Gastroesophageal sphincter (tissue), 4 donors: ENCODE results near the gene HBP1. TPM values are rescaled to one million over a fixed set of nuclear protein-coding genes. Genes with fewer than 3 reads are reported as not detected.
"Not testable (repeated sequence)": the region's sequence is repeated elsewhere in the genome, so short reads cannot be mapped to it uniquely, and the experiment has no call there.

Source experiments
- ATAC-seq: fragments of 150-250 bp; one replicate; pipeline ENCODE4 v1.9.1; 2016; ENCODE audit warnings: mild to moderate bottlenecking, moderate library complexity
- H3K27ac ChIP-seq, 4 donors: fragments of 200-600 bp; sonication (generic) in 3 of 4; 1 replicate in 3 of 4; 2 replicates in 1 of 4; pipeline ENCODE4 v1.5.1; 2016 to 2019
- H3K27me3 ChIP-seq: fragments of 200-600 bp; sonication (generic); one replicate; pipeline ENCODE4 v1.5.1; 2019
- H3K36me3 ChIP-seq, 2 donors: fragments of 200-600 bp; sonication (generic); one replicate each; pipeline ENCODE4 v1.5.1; 2019; ENCODE audit warnings: control low read depth in 1 of 2
- H3K4me1 ChIP-seq, 3 donors: fragments of 200-600 bp; sonication (generic); 1 replicate in 2 of 3; 2 replicates in 1 of 3; pipeline ENCODE4 v1.5.1; 2016 to 2019; ENCODE audit warnings: control low read depth in 2 of 3
- H3K4me3 ChIP-seq, 2 donors: fragments of 200-600 bp; sonication (generic); one replicate each; pipeline ENCODE4 v1.5.1; 2019; ENCODE audit warnings: mild to moderate bottlenecking in 1 of 2, moderate library complexity in 1 of 2
- H3K9me3 ChIP-seq, 3 donors: fragments of 200-600 bp; sonication (generic); one replicate each; pipeline ENCODE4 v1.5.1; 2017 to 2019; ENCODE audit warnings: control low read depth in 2 of 3
- CTCF ChIP-seq, 4 experiments: fragments of 200-600 bp in 2 of 4; fragments of 450-650 bp in 2 of 4; sonication (generic) in 1 of 4; IDR thresholded peaks; one replicate each; pipeline ENCODE4 v1.5.1; 2017 to 2019; ENCODE audit warnings: antibody characterized with exemption in 4 of 4, mild to moderate bottlenecking in 2 of 4, moderate library complexity in 2 of 4
- EP300 ChIP-seq: sonication (generic); formaldehyde crosslinking; IDR thresholded peaks from one replicate; pipeline ENCODE4 v1.6.1; 2017; ENCODE audit warnings: antibody characterized with exemption, mild to moderate bottlenecking
- POLR2A ChIP-seq, 2 donors: fragments of 450-650 bp; IDR thresholded peaks; one replicate each; pipeline ENCODE4 v1.6.1; 2017; ENCODE audit warnings: antibody characterized with exemption in 2 of 2, mild to moderate bottlenecking in 2 of 2, moderate library complexity in 1 of 2
- POLR2AphosphoS5 ChIP-seq: sonication (generic); formaldehyde crosslinking; IDR thresholded peaks from one replicate; pipeline ENCODE4 v1.6.1; 2017; ENCODE audit warnings: antibody characterized with exemption
- WGBS, 2 donors: methylation state at CpG; one replicate each; pipeline ENCODE4 v1.1.5; 2018; ENCODE audit warnings: low coverage in 1 of 2; 5-methylcytosine and 5-hydroxymethylcytosine counted together
- total RNA-seq, 4 donors: library from RNA; depleted of rRNA; stranded (reverse); fragments of >200 nt; gene quantifications; one replicate each; pipeline ENCODE4 v1.1.0, GENCODE V29; 2016

Gene HBP1
- total RNA-seq, 4 donors from 2014 or later = 57.1 to 126 (median 118) TPM

GRCh38 chr7:107244613-107245012, 75.8 kb downstream of the HBP1 start:
- Histone ChIP-seq H3K27me3 (no peaks in the 10 kb centered on the region), H3K4me3 (no peak overlapping the region), H3K9me3 (peaks cover 0 to 10% (median 0%) of the 10 kb centered on the region in 3 donors), H3K4me1 (no peaks in the 10 kb centered on the region), H3K36me3 (peaks cover 0 to 39% of the 10 kb centered on the region in 2 donors), H3K27ac (no peak overlapping the region)
- TF ChIP-seq EP300 (no peak), CTCF (IDR thresholded peaks at IDR 0.05) (no peak), POLR2AphosphoS5 (no peak), POLR2A (IDR thresholded peaks at IDR 0.05) (no peak)
- whole genome bisulfite sequencing, 2 donors = 95% methylated on average over 2 of the region's 2 CpGs; no CpG with 5 or more reads in 1 of the 2 donors
- ATAC-seq = no peak

- Histone ChIP-seq H3K9me3 (peaks cover 0 to 10% (median 0%) of the 10 kb centered on the region in 3 donors), H3K36me3 (peaks cover 0 to 39% of the 10 kb centered on the region in 2 donors)
- ATAC-seq, H3K27ac ChIP-seq, H3K4me3 ChIP-seq, H3K4me1 ChIP-seq, H3K27me3 ChIP-seq: not testable (repeated sequence)
- 95 to 96% methylated on average over 3 of the region's 3 CpGs for WGBS, 2 donors
Observed at GRCh38 chr7:107246836-107247235, 78.0 kb downstream of the HBP1 start.

GRCh38 chr7:107248551-107249316, 79.9 kb downstream of the HBP1 start:
- 88 to 93% methylated on average over 5 of the region's 5 CpGs for WGBS, 2 donors
- no peak for ATAC-seq
- Histone ChIP-seq H3K4me3 (no peak overlapping the region), H3K27me3 (no peaks in the 10 kb centered on the region), H3K9me3 (peaks cover 0 to 10% (median 0%) of the 10 kb centered on the region in 3 donors), H3K4me1 (no peaks in the 10 kb centered on the region), H3K27ac (no peak overlapping the region), H3K36me3 (peaks cover 0 to 38% of the 10 kb centered on the region in 2 donors)
- TF ChIP-seq POLR2A (IDR thresholded peaks at IDR 0.05) = no peak
- no peak for TF ChIP-seq POLR2AphosphoS5
- no peak for TF ChIP-seq EP300
- TF ChIP-seq CTCF (IDR thresholded peaks at IDR 0.05) = no peak

GRCh38 chr7:107251963-107252362, 83.2 kb downstream of the HBP1 start:
- WGBS, 2 donors = 91 to 96% methylated on average over 3 of the region's 3 CpGs
- no peak for ATAC-seq
- no peaks in the 10 kb centered on the region for H3K4me1 ChIP-seq
- no peak overlapping the region for H3K4me3 ChIP-seq
- H3K27ac ChIP-seq = no peak overlapping the region
- peaks cover 0 to 13% of the 10 kb centered on the region in 2 donors for H3K36me3 ChIP-seq
- H3K27me3 ChIP-seq = no peaks in the 10 kb centered on the region
- TF ChIP-seq POLR2AphosphoS5 (no peak), CTCF (IDR thresholded peaks at IDR 0.05) (no peak), POLR2A (IDR thresholded peaks at IDR 0.05) (no peak), EP300 (no peak)
- no peaks in the 10 kb centered on the region for H3K9me3 ChIP-seq

Other genes with a start within 250 kb of the HBP1 start
- 100 to 1,000 TPM in 3 of 4 donors, 10 to 100 TPM in 1; 83.5 to 160 (median 119) TPM for gene PRKAR2B, start 124.3 kb upstream of the HBP1 start, total RNA-seq